ENCODE measurements around the gene GUCD1.

GUCD1 gene

DNA sequence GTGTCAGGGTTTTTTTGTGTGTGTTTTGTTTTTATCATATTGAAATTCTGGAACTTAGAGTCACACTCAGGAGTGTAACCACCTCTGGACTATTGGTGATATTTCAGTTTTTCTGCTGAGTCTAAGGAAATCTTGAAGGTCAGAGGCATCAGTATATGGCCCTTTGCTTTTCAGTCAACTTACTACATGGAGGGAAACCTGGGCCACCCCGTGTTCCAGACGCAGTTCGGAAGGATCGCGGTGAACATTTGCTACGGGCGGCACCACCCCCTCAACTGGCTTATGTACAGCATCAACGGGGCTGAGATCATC, 40.0 kb downstream of the GUCD1 start:
- no peak for DNase-seq
- intact Hi-C loops (cut with DNase I): no loop called here

DNA sequence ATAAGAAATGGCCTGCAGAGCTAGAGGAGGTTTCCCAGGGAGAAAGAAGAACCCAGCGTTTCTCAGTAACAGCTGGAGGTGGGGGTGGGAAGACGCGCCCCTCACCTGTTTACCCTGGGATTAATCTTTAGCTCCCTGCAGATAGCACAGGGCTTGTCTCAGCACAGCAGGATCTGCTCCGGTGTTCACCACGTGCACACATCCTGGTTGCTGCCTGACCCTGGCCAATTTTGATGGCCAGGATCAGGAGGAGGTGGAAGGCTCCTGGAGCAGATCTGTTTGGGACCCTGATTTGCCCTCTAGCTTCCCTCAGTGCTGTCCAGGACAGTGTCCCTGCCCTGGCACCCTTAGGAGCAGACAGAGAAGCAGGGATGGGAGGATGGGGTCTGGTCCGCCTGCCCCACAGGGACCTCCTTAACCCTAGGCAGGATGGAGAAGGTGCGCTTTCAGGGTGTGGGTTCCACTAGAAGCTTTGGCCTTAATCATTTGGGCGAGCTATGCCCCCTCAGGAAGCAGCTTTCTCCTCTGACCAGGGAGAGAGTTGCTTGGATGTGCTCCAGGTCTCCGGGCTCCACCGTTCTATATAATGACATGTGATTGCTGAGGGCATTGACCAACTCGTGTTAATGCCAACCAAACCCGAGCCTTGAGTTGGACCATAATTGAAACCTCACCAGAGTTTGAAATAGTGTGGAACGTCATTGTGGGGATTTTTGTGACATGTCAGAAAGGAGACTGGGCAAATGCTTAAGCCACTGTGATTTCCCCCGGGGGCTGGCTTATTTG, 40.5 kb downstream of the GUCD1 start:
- intact Hi-C loops (cut with DNase I): no loop called here
- no peak for DNase-seq

DNA sequence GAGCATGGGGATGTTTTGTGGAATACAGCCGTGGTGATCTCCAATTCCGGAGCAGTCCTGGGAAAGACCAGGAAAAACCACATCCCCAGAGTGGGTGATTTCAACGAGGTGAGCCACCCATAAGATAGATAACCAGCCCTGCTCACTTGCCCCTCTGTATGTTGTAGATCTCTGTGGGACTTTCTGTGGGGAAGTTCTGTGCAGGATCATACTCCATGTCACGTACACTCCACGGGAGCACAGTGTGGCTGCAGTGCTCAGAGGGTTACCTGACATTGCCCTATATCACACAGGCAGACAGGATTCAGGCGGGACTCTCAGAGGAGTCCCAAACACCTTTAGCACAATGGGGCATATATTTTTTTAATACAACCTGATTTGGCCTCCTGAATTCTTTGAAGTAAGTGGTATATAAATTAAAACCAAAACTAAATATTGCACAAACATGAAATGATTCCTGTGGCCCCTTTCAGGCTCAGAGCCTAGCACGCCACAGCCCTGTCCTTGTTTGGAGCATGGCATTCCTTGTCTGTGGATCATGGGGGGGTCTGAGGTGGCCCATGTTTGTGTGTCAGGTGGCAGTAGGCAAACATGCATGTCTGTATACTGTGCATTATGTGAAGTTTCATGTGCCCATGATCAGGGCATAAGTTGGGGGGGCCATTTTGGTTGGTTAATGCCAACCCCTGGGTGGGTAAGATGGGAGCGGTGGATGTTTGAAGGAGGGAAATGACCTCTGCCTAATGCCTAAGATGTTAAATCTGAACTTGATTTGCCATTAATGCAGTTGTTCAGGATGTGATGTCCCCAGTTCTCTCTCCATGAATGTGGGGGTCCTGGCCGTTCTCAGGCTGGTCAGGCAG, 41.3 kb downstream of the GUCD1 start:
- no peak for DNase-seq
- intact Hi-C loops (cut with DNase I): no loop called here

DNA sequence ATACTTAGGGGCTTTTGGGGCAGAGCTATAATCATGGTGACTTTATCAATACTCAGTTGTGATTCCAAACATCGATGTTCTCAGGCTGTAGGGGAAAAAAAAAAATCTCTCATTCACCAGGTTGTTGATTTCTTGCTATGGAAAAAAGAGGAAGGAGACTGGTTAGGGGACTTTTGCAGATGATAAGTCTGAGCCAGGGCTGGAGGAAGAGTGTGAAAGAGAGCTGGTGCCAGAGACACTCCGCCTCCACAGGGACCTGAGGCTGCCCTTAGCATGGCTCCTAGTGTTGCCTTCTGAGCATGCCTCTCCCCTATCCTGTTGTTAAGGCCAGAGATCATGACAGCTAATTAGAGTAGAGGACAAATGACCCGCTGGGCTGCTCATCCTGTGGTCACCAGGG, 42.9 kb downstream of the GUCD1 start:
- DNase-seq: no peak
- intact Hi-C loops (cut with DNase I): no loop called here

DNA sequence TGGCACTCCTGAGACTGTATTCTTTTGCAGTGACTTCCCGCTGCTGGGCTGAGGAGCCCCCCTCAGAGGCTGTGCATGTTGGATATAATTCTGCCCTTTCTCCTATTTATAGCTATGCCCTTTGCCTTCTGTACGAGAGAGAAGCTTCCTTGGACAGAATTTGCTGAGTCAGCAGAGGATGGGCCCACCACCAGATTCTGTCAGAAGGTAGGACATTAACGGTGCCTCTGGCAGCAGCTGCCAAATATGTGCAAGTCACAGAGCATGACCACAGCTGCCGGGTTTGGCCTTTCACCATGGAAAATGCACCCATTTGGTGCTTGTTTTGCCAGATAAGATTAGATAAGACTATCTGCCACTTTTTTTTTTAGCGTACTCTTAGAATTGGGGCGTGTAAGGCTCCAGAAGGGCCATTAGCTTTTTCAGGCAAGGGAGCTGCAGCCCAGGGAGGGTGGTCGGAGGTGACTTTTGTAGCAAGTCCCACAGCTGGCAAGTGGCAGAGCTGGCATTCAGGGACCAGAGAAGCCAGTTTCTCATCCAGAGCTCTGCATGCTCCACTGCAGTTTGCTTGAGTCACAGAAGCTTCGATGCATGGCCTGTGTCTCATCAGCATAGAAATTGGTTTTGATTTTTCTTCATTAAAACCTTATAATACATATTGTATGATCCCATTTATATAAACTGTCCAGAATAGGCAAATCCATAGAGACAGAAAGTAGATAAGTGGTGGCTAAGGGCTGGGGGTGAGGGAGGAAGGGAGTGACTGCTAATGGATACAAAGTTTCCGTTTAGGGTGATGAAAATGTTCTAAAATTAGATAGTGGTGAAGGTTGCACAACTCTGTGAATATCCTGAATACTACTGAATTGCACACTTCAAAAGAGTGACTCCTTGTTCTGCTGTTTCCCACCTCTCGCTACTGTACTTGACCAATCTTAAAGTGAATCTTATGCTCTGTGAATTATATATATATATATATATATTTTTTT, 44.0 kb downstream of the GUCD1 start:
- no peak for DNase-seq
- intact Hi-C loops (cut with DNase I): no loop called here

DNA sequence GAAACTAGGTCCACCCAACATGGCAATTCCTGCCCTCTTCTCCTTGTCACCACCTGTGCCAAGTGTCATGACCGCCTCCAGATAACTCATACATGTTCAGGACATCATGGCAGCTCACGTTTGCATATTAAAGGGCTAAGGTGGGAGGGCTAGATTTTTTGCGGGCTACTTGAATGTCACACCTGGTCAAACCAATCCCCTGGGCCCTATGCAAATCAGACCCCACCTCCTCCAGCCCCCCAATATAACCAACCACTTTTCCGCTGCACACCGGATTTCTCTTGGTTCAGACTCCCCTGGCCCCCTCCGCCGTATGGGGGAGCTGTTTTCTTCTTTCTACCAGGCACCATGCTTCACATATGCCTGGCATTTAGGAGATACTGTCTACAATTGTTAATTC, 47.2 kb downstream of the GUCD1 start:
- no peak for DNase-seq
- intact Hi-C loops (cut with DNase I): no loop called here

DNA sequence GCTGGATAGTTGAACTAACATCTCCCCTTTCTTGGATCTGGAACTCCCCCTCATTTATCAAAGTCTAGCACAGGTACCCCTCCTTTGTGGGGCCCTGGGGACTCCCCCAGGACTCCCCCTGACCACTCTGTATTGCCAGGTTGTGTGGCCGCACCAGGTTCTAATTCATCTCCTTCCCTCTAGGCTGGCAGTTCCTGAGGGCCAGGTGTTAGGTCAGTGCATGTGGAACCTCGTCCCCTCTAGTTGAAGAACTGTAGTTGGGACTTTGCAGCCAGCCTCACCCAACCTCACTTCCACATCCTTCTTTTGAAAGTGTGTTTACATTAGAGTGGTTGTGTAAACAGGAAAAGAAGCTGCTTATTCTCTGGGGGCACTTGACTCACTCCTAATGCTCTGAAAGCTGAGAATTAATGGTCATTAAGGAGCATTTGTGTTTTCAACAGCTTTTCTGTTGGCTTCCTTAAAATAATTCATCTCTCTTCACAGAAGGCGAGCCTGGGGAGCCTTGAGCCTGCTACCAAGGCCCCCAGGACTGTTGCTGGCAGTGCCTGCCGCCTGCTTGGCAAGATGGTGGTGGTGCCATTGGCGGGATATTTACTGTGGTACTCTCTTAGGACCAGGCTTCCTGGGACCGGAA, 48.0 kb downstream of the GUCD1 start:
- peak in 1 of 42 donors; percentile 23 for DNase-seq
- intact Hi-C loops (cut with DNase I): no loop called here

DNA sequence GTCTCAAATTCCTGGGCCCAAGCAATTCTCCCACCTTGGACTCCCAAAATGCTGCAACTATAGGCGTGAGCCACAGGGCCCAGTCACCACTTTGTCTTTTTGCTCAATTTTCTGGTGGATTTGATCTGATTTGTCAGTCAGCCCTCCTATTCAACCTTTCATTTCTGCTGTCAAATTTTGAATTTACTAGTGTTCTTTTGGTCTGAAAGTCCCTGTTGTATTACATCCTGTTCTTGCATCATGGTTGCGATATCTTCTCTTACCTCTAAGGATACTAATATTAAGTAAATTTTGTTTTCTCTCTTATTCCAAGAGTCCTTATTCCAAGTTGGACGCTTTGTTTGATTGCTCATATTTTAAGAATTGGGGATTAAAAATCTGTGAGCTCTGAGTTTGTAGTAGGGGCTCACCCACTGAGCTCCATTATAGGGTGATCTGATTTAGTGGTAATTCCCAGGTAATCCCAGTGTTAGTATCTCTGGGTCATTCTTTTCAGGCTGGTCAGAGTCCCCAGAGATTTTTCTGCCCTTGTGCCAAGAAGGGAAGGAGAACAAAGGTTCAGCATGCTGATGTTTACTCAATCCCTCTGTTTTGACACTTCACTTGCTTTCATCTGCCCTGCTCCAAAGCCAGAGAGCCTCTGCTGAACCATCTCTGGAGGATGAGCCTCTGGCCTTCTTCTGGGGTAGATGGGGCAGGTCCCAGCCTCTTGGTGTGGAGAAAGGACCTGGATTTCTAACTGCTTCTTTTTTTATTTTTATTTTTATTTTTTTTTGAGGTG, 49.8 kb downstream of the GUCD1 start:
- intact Hi-C loops (cut with DNase I): no loop called here

DNA sequence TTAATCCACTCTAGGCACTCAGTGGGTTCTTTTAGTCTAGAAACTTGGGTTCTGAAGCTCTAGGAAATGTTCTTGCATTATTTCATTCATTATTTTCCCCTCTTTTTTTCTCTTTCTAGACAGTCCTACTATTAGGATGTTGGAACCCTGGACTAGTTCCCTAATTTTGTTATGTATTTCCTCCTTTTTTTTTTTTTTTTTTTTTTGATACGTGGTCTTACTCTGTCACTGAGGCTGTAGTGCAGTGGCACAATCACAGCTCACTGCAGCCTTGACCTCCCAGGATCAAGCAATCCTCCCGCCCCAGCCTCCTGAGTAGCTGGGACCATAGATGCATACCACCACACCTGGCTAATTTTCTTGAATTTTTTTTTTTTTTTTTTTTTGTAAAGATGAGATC, 50.4 kb downstream of the GUCD1 start:
- intact Hi-C loops (cut with DNase I): no loop called here
- DNase-seq: peak in 1 of 42 donors; percentile 3

More for the DNA sequence above, 49.8 kb downstream of the GUCD1 start:
- DNase-seq: peak in 1 of 42 donors; percentile 12

DNA sequence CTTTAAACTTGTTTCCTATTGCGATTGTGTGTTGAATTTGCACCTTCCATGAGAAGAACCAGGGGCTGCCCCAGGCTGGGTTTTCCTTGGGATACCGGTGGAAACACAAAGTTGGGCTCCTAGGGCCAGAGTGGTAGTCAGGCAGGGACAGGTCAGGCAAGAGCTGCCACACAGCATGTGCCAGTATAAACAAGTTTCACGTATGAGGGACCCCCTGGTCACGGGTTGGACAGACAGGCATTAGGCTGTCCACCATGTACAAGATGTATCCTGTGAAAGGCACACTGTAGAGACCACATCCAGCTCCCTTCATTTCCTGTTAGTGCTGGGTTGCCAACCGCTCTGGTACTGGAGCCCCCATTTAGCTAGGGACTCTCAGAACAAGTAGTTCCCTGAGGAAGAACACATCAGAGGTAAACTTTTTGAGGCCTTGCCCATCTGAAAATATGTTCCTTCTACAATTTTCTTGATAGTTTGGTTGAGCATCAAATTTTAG, 51.0 kb downstream of the GUCD1 start:
- DNase-seq: peak in 1 of 42 donors; percentile 42
- intact Hi-C loops (cut with DNase I): no loop called here

DNA sequence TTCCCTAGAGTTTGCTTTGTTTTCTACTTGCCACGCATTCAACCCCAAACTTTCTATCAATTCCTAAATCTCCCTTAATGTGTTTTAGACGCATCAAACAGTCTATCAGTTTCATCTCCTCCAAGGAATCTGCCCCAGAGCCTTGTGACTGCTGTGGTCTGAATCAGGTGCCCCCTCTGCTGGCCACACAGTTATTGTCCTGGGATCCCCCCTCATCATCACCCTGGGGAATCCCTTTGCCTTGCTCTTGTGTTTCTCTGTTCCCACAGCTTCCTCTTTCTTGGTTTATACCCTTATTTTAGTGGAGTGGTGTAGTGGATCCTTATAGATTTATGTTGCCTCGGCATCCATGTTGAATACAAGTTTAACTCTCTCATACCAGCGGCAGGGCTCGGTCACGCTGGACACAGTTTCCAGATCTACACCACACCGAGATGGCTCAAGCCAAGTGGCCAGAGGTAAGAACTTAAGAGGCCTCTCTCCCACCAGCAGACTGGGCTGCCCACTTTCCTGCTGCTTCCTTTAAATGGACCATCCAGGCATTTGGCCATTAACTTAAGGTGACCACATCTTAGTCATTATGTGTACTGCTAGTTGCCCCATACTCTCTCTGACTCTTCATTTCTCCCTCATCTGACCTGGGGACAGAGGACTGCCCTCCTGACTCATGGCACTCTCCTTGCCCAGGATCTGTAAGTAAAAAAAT, 51.6 kb downstream of the GUCD1 start:
- peak in 33 of 42 donors; percentile 21 to 78 (median 48) for DNase-seq
- intact Hi-C loops (cut with DNase I): no loop called here

DNA sequence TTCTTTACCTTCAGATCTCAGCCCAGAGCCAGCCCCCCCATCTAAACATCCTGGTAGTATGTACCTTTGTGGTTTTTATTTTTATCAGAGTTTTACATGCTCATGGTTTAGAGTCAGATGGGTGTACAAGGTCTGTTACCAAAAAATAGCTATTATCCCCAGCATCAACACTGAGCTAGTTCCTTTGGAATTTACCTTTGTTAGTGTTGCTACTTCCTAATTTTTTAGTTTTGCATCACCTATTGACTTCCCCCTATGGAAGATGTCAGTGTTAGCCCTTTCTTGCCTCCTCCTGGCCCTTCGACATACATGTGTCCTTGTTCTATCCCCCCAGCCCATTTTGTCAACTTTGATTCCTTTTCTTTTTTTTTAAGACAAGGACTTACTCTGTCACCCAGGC, 52.4 kb downstream of the GUCD1 start:
- DNase-seq: no peak
- intact Hi-C loops (cut with DNase I): no loop called here

DNA sequence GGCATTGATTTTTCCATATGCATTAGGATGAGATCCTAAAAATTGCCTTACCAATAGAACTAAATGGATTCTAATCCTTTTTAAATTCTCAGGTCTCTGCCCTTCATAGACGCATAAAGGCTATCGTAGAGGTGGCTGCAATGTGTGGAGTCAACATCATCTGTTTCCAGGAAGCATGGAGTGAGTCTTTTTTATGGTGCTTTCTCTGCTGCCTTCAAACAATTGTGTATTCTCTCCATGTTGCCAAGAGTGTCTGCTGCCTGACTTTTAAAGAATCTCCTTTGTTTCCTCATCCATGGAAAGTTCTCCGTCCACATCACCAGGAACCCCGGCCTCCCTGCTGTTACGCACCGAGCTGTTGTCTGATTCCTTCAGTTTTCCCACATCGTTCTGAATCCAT, 52.9 kb downstream of the GUCD1 start:
- intact Hi-C loops (cut with DNase I): no loop called here

DNA sequence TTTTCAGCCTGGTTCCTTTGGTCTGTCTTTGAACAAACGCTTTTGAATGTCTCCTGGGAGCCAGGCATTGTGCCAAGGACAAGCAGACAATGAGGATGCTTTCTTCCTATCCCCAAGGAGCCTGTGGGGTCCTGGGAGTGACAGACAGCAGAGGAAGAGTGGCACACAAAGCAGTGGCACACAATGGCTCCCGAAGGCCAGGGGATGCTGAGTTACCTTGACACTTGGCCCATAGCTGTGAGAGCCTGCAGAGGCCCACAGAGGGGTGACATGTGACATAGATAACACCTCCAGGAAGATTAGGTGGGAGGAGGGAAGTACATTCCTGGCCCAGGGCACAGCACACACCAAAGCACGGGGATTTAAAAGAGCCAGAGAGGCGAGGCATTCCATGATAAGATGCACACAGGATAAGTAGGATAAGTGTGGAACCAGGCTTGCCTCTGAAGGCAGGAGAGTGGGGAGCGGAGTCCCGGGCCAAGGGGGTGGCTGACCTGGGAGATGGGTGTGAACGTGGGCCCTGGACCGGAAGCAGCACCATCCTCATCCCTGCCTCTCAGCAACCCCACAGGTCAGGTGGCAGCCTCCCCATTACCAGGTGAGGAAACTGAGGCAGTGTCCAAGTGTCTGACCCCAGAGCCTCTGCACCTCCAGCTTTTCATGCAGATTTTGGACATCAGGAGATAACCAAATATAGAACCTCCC, 53.5 kb downstream of the GUCD1 start:
- peak in 1 of 42 donors; percentile 42 for DNase-seq
- intact Hi-C loops (cut with DNase I): no loop called here

More for the DNA sequence above, 52.9 kb downstream of the GUCD1 start:
- DNase-seq: peak in 1 of 42 donors; percentile 18

DNA sequence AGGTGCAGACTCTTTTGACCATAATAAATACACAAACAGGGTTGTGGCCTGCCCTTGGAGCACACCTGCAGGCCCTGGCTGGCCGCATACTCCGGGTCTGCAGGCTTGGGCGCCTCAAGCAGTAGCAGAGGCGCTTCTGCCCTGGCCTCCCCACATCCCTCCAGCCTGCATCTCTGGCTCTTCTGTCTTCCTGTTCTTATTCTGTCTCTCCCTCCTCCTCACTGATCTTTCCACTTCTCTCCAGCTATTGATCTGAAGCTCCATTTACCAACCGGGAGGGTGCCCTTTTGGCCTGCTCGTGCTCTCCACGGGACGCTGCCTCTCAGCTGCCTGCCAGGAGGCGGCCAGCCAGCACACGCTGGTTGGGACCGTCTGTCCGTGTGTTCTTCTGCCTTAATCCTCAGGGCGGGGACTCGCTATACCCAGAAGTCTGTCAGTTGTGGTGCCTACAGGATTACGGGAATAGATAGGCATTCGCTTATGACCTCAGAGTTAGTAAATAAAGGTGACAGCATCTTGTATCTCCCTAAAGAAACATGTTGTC, 54.6 kb downstream of the GUCD1 start:
- intact Hi-C loops (cut with DNase I): no loop called here
- DNase-seq: peak in 1 of 42 donors; percentile 30

DNA sequence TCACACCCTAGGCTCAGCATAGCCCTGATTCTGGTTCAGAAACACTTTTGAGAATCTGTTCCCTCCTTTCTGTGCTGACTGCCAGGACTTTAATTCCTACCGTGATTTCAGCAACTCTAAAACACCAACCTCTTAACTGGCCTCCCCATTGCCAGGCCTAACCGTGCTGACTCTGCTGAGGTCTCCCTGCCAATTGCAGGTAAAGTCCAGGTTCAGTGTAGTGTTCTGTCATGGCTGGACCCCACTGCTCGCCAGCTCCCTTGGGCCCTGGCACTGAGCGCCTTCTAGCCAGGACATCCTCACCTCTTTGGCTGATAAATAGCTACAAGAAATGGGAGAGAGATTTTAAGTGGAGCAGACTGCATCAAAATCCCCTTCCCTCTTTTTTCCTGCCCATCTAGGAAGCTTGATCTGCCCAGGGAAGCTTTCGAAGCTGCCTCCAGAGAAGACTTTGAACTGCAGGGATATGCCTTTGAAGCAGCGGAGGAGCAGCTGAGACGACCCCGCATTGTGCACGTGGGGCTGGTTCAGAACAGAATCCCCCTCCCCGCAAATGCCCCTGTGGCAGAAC, 55.1 kb downstream of the GUCD1 start:
- DNase-seq: no peak
- intact Hi-C loops (cut with DNase I): no loop called here

All from head of caudate nucleus (tissue), 42 donors.